Spleen (tissue), 7 donors: ENCODE data around the gene AKR7A3.

Experiments used
- POLR2A ChIP-seq, 3 donors: fragments of 450-650 bp; IDR thresholded peaks; one replicate each; pipeline ENCODE4 v1.5.1; 2017; ENCODE audit warnings: antibody characterized with exemption in 3 of 3, mild to moderate bottlenecking in 1 of 3
- POLR2AphosphoS5 ChIP-seq, 3 donors: sonication (generic); formaldehyde crosslinking; IDR thresholded peaks; one replicate each; pipeline ENCODE4 v1.5.1; 2017; ENCODE audit warnings: antibody characterized with exemption in 3 of 3
- TF ChIP-seq, protein P1 (sequence below), 11 experiments: fragments of 200-600 bp in 7 of 11; fragments of 450-650 bp in 4 of 11; sonication (generic) in 4 of 11; IDR thresholded peaks in 8 of 11; conservative IDR thresholded peaks in 3 of 11; 1 replicate in 7 of 11; 2 replicates in 4 of 11; pipeline versions ENCODE4 v1.4.0 to v1.8.0; 2016 to 2021; ENCODE audit warnings: antibody characterized with exemption in 11 of 11, inconsistent platforms in 4 of 11, mild to moderate bottlenecking in 1 of 11
- donor health status: DM: no; HTN: no; CAD: no; lungs with moderate emphysema.
- donor health status: DM: no; HTN: no; CAD: no.
- donor health status: DM: no; HTN: no; CAD: no.

DNA sequence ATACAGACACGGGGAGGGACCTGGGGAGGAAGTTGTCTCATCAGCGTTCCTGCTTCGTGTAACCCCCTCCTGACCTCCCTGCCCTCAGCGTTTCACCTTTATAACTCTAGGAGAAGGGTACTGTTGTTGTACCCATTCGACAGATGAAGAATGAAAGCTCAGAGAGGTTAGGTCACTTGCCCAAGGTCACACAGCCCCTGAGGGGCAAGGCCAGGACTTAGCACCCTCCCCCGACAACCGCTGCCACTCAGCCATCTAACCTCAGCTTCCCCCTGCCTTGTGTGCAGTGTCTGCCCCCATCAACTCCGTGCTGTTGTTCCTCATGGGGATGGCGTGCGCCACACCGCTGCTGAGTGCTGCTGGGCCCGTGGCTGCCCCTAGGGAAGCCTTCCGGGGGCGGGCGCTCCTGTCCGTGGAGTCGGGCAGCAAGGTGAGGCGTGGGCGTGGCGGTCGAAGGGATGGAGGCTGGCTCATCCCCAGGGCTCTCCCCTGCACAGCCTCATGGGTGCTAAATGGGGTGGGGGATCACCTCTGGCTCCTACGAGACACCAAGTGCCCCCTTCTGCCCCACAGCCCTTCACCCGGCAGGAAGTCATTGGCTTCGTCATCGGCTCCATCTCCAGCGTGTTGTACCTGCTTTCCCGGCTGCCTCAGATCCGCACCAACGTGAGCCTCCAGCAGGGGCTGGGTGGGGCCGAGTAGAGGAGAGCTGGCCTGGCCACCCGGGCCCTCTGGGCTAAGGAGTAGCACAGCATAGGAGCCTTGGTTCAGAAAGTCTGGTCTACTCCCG, 37.6 kb upstream of the AKR7A3 start:
- TF ChIP-seq, protein P1, sequence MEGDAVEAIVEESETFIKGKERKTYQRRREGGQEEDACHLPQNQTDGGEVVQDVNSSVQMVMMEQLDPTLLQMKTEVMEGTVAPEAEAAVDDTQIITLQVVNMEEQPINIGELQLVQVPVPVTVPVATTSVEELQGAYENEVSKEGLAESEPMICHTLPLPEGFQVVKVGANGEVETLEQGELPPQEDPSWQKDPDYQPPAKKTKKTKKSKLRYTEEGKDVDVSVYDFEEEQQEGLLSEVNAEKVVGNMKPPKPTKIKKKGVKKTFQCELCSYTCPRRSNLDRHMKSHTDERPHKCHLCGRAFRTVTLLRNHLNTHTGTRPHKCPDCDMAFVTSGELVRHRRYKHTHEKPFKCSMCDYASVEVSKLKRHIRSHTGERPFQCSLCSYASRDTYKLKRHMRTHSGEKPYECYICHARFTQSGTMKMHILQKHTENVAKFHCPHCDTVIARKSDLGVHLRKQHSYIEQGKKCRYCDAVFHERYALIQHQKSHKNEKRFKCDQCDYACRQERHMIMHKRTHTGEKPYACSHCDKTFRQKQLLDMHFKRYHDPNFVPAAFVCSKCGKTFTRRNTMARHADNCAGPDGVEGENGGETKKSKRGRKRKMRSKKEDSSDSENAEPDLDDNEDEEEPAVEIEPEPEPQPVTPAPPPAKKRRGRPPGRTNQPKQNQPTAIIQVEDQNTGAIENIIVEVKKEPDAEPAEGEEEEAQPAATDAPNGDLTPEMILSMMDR (IDR thresholded peaks at IDR 0.05 in 8 of 11, conservative IDR thresholded peaks at IDR 0.05 in 3 of 11), result no peak
- TF ChIP-seq POLR2AphosphoS5 (IDR thresholded peaks at IDR 0.05), result peak; percentile 23 to 70 (median 36)
- no peak for TF ChIP-seq POLR2A (IDR thresholded peaks at IDR 0.05)
